ENCODE data around the gene DAZAP1. TPM values are rescaled to one million over a fixed set of nuclear protein-coding genes. Genes with fewer than 3 reads are reported as not detected.

The DAZAP1 gene
- total RNA-seq, 2 experiments from 2014 or later, result 128 to 133 TPM

GRCh38 chr19:1417145-1417544 lies 9.8 kb downstream of the DAZAP1 start:
- H3K27ac Mint-ChIP-seq, result peak overlapping the region; percentile 42
- no peaks in the 10 kb centered on the region for H3K27me3 Mint-ChIP-seq
- H3K9me3 Mint-ChIP-seq, result no peaks in the 10 kb centered on the region
- intact Hi-C loops (cut with DNase I, micrococcal nuclease), result no loop called here
- H3K36me3 Mint-ChIP-seq (ENCODE audit: low read depth), result peaks cover 64% of the 10 kb centered on the region
- ATAC-seq (ENCODE audit: poor library complexity), result no peak
- Histone ChIP-seq H3K36me3 (ENCODE audit: insufficient read depth, low read length) (peaks cover 72% of the 10 kb centered on the region), H3K9me3 (ENCODE audit: control insufficient read depth in 1 of 2, insufficient read depth in 1 of 2, low read length in 2 of 2) (no peaks in the 10 kb centered on the region), H3K27ac (ENCODE audit: low read depth in 1 of 2, low read length in 2 of 2) (no peak overlapping the region), H3K27me3 (ENCODE audit: control insufficient read depth in 1 of 2, insufficient read depth in 2 of 2, low read length in 2 of 2) (no peaks in the 10 kb centered on the region), H3K4me1 (ENCODE audit: insufficient read depth, low read length) (peaks cover 56% of the 10 kb centered on the region), H3K4me3 (ENCODE audit: low read length) (no peak overlapping the region)
- peaks cover 38% of the 10 kb centered on the region for H3K4me1 Mint-ChIP-seq (ENCODE audit: low read depth)
- ChIA-PET POLR2A (no interaction called here), CTCF (no interaction called here)
- TF ChIP-seq CTCF (IDR thresholded peaks at IDR 0.05), result no peak
- no peak for DNase-seq
- no peak overlapping the region for H3K4me3 Mint-ChIP-seq

- peaks cover 49% of the 10 kb centered on the region for H3K4me1 ChIP-seq (ENCODE audit: insufficient read depth, low read length)
- POLR2A ChIA-PET, result interaction anchor here (1.0 kb wide), 1 partner anchor 8 kb away, joined by 3 read pairs; no protein-coding TSS in a partner anchor
- CTCF ChIA-PET, result no interaction called here
Measured at GRCh38 chr19:1417681-1418495, 10.5 kb downstream of the DAZAP1 start.

GRCh38 chr19:1418496-1418775 lies 11.1 kb downstream of the DAZAP1 start:
- H3K9me3 Mint-ChIP-seq, result no peaks in the 10 kb centered on the region
- no peak for DNase-seq
- H3K4me1 Mint-ChIP-seq (ENCODE audit: low read depth), result peaks cover 31% of the 10 kb centered on the region
- no peak overlapping the region for H3K4me3 Mint-ChIP-seq
- no peaks in the 10 kb centered on the region for H3K9me3 ChIP-seq (ENCODE audit: control insufficient read depth in 1 of 2, insufficient read depth in 1 of 2, low read length in 2 of 2)
- peaks cover 73% of the 10 kb centered on the region for H3K36me3 ChIP-seq (ENCODE audit: insufficient read depth, low read length)
- POLR2A ChIA-PET, result interaction anchor here (1.0 kb wide), 1 partner anchor 9 kb away, joined by 3 read pairs; no protein-coding TSS in a partner anchor
- H3K27ac ChIP-seq (ENCODE audit: low read depth in 1 of 2, low read length in 2 of 2), result no peak overlapping the region
- H3K36me3 Mint-ChIP-seq (ENCODE audit: low read depth), result peaks cover 72% of the 10 kb centered on the region
- intact Hi-C loops (cut with DNase I, micrococcal nuclease), result no loop called here
- no peak for TF ChIP-seq CTCF (IDR thresholded peaks at IDR 0.05)
- no peaks in the 10 kb centered on the region for H3K27me3 ChIP-seq (ENCODE audit: control insufficient read depth in 1 of 2, insufficient read depth in 2 of 2, low read length in 2 of 2)
- CTCF ChIA-PET, result no interaction called here
- no peak overlapping the region for H3K27ac Mint-ChIP-seq
- H3K4me1 ChIP-seq (ENCODE audit: insufficient read depth, low read length), result peaks cover 43% of the 10 kb centered on the region
- ATAC-seq (ENCODE audit: poor library complexity), result no peak
- H3K27me3 Mint-ChIP-seq, result no peaks in the 10 kb centered on the region
- no peak overlapping the region for H3K4me3 ChIP-seq (ENCODE audit: low read length)

More at GRCh38 chr19:1417681-1418495, 10.5 kb downstream of the DAZAP1 start:
- intact Hi-C loops (cut with DNase I, micrococcal nuclease), result no loop called here
- no peak for TF ChIP-seq CTCF (IDR thresholded peaks at IDR 0.05)
- Histone ChIP-seq H3K9me3 (ENCODE audit: control insufficient read depth in 1 of 2, insufficient read depth in 1 of 2, low read length in 2 of 2) (no peaks in the 10 kb centered on the region), H3K36me3 (ENCODE audit: insufficient read depth, low read length) (peaks cover 72% of the 10 kb centered on the region), H3K4me3 (ENCODE audit: low read length) (no peak overlapping the region), H3K27ac (ENCODE audit: low read depth in 1 of 2, low read length in 2 of 2) (no peak overlapping the region), H3K27me3 (ENCODE audit: control insufficient read depth in 1 of 2, insufficient read depth in 2 of 2, low read length in 2 of 2) (no peaks in the 10 kb centered on the region)
- H3K4me3 Mint-ChIP-seq, result peak overlapping the region; percentile 34
- H3K4me1 Mint-ChIP-seq (ENCODE audit: low read depth), result peaks cover 33% of the 10 kb centered on the region
- ATAC-seq (ENCODE audit: poor library complexity), result no peak
- peak overlapping the region; percentile 42 for H3K27ac Mint-ChIP-seq
- DNase-seq, result no peak
- no peaks in the 10 kb centered on the region for H3K27me3 Mint-ChIP-seq
- peaks cover 70% of the 10 kb centered on the region for H3K36me3 Mint-ChIP-seq (ENCODE audit: low read depth)
- no peaks in the 10 kb centered on the region for H3K9me3 Mint-ChIP-seq

Measured in CD4-positive, alpha-beta T cell (primary cell).